Measurements from ENCODE around the gene SLN. TPM values are rescaled to one million over a fixed set of nuclear protein-coding genes. Genes with fewer than 3 reads are reported as not detected.
A peak's percentile ranks its signal among the peaks of the same experiment; 100 is the strongest.

Gene SLN
- total RNA-seq (2011; cell fraction: chromatin; rRNA removed; ENCODE audit: low replicate concordance): not detected in 2 replicates
- not detected in 2 replicates for total RNA-seq (2011; cell fraction: nucleolus; rRNA removed)
- total RNA-seq (2011; cell fraction: nucleoplasm; rRNA removed): not detected in 2 replicates
- total RNA-seq (2014; rRNA removed): not detected in 2 replicates
- not detected in 2 replicates for total RNA-seq (2014; rRNA removed; fragmentation: Illumina TruSeq; extraction: Trizol)
- not detected in 2 replicates for total RNA-seq (2015; rRNA removed; fragmentation: Illumina TruSeq; extraction: Trizol)
- total RNA-seq (2021): not detected in 2 replicates
- not detected in 2 replicates for polyA plus RNA-seq (2011; rRNA removed)
- not detected in 2 replicates for polyA plus RNA-seq (2011; cell fraction: cytosol; rRNA removed)
- not detected in 2 replicates for polyA plus RNA-seq (2011; cell fraction: nucleus; rRNA removed)
- not detected in 2 replicates for polyA plus RNA-seq (2012)
- not detected in 2 replicates for polyA plus RNA-seq (2014; fragmentation: Illumina TruSeq; extraction: Trizol)
- polyA plus RNA-seq (2014; fragmentation: Nextera tagmentation; extraction: Ambion mirVana): not detected
- not detected in 2 replicates for polyA plus RNA-seq (2014; rRNA removed)
- polyA minus RNA-seq (2011; rRNA and poly(A)+ RNA removed): not detected in 2 replicates
- not detected in 2 replicates for polyA minus RNA-seq (2011; cell fraction: cytosol; rRNA and poly(A)+ RNA removed)
- polyA minus RNA-seq (2011; cell fraction: nucleus; rRNA and poly(A)+ RNA removed): not detected in 2 replicates
- Bru-seq, nascent RNA: not detected
- percentile 7 among the genes with signal in this experiment for BruChase-seq, experiment 1, labeled RNA remaining after a 2-hour chase
- BruChase-seq, experiment 2, labeled RNA remaining after a 6-hour chase: percentile 20 among the genes with signal in this experiment
- long read RNA-seq, experiment 1: 0 reads
- long read RNA-seq, experiment 2: 0 reads
- long read RNA-seq, experiment 3: 0 reads

DNA sequence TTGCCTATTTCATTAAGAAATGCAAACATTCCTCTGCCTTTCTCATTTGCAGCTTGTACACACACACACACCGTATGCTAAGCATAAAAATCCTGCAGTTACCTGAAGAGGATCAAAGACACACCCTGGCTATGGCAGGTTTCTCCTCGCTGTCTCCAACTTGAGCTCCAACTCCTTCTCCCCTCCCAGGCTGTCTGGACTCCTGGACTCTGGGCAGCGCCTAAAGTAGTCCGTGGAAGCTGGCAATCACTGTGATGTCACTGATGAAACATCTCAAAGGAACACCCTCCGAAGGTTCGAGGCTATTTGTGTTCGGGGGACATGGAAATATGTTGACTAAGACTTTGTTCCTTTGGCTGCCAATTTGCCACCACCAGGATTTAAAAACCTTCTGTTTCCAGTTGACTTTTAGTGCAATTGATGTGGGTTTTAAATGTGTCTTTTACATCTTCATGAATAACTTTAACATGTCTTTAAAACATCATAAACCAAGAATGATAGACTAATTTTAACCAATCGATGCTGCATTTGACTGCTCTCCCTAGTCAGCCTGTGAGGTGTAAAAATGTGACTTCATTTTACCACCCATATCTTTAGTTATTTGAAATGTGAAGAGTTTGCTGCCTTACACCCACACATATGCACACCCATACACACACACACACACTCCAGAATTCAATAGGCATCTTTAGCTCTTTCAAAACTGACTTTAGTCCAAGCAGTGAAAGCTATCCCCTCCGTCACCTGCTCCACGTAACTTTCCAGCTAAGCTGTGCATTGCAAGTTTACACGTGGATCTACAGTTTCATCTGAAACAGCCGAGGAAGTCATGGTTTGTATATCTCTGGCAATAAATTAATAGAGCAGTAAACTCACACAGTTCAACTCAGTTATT lies at the start of gene SLN:
Gene SLN (minus strand): TSS at position 196 of the 895 bp plus-strand sequence.
- ChIA-PET POLR2A (no interaction called here), CTCF (ENCODE audit: low intra/inter-chr PET ratio) (no interaction called here)
- BruUV-seq (replicated peaks): no TSS peak
- no peaks in the 10 kb centered on the region for H3K9me1 ChIP-seq (ENCODE audit: control insufficient read depth, insufficient read depth, low read length)
- WGBS (ENCODE audit: insufficient coverage, low coverage, missing lambda C conversion rate): 2% methylated on average over 12 of the region's 12 CpGs
- H3K9ac ChIP-seq (ENCODE audit: insufficient read depth in 1 of 2, low read depth in 2 of 2, low read length in 2 of 2): no peak within 1 kb of the TSS
- H3K4me1 ChIP-seq (replicated peaks in 1 of 2; ENCODE audit: control insufficient read depth in 2 of 2, insufficient read depth in 2 of 2, low read length in 2 of 2): no peaks in the 10 kb centered on the region
- H3K36me3 ChIP-seq (ENCODE audit: control insufficient read depth, insufficient read depth, low read length): no peaks in the 10 kb centered on the region
- FAIRE-seq: no peak
- no peak for ATAC-seq
- in situ Hi-C loops (cut with MboI) (no loop called here), intact Hi-C loops (cut with micrococcal nuclease) (no loop called here)
- no peaks in the 10 kb centered on the region for H3K79me2 ChIP-seq (ENCODE audit: control insufficient read depth, insufficient read depth, low read length)
- peaks cover 8 to 15% of the 10 kb centered on the region in 2 experiments for H3K27me3 ChIP-seq (ENCODE audit: control insufficient read depth in 2 of 2, insufficient read depth in 2 of 2, low read length in 2 of 2)
- no peak for DNase-seq (ENCODE audit: extremely low read depth in 1 of 4, low spot score in 3 of 4)
- H4K20me1 ChIP-seq (replicated peaks; ENCODE audit: control insufficient read depth, insufficient read depth, low read length): no peaks in the 10 kb centered on the region
- no peak within 1 kb of the TSS for H3K27ac ChIP-seq (ENCODE audit: extremely low read depth, low read depth, low read length)
- H3K4me3 ChIP-seq: no peak within 1 kb of the TSS
- no peak within 1 kb of the TSS for H2AFZ ChIP-seq (ENCODE audit: low read depth, low read length)
- H3K4me2 ChIP-seq (ENCODE audit: insufficient read depth, low read length): no peak within 1 kb of the TSS
- H3K9me3 ChIP-seq (replicated peaks; ENCODE audit: control insufficient read depth, insufficient read depth, low read depth, low read length): no peaks in the 10 kb centered on the region
- TF ChIP-seq TRIM28 (IDR thresholded peaks at IDR 0.05) (no peak), POLR2AphosphoS2 (IDR thresholded peaks at IDR 0.05; ENCODE audit: low read length) (no peak), RAD51 (IDR thresholded peaks at IDR 0.05; ENCODE audit: borderline replicate concordance, low read depth) (no peak), U2AF2 (optimal IDR thresholded peaks at IDR 0.05; ENCODE audit: low read depth, low read length) (no peak), ETV1 (tag; conservative IDR thresholded peaks at IDR 0.05; ENCODE audit: low read depth) (no peak)
- TF ChIP-seq, protein P1, sequence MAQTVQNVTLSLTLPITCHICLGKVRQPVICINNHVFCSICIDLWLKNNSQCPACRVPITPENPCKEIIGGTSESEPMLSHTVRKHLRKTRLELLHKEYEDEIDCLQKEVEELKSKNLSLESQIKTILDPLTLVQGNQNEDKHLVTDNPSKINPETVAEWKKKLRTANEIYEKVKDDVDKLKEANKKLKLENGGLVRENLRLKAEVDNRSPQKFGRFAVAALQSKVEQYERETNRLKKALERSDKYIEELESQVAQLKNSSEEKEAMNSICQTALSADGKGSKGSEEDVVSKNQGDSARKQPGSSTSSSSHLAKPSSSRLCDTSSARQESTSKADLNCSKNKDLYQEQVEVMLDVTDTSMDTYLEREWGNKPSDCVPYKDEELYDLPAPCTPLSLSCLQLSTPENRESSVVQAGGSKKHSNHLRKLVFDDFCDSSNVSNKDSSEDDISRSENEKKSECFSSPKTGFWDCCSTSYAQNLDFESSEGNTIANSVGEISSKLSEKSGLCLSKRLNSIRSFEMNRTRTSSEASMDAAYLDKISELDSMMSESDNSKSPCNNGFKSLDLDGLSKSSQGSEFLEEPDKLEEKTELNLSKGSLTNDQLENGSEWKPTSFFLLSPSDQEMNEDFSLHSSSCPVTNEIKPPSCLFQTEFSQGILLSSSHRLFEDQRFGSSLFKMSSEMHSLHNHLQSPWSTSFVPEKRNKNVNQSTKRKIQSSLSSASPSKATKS (CRISPR knock-in tag; IDR thresholded peaks at IDR 0.05): no peak
- TF ChIP-seq, protein P2, sequence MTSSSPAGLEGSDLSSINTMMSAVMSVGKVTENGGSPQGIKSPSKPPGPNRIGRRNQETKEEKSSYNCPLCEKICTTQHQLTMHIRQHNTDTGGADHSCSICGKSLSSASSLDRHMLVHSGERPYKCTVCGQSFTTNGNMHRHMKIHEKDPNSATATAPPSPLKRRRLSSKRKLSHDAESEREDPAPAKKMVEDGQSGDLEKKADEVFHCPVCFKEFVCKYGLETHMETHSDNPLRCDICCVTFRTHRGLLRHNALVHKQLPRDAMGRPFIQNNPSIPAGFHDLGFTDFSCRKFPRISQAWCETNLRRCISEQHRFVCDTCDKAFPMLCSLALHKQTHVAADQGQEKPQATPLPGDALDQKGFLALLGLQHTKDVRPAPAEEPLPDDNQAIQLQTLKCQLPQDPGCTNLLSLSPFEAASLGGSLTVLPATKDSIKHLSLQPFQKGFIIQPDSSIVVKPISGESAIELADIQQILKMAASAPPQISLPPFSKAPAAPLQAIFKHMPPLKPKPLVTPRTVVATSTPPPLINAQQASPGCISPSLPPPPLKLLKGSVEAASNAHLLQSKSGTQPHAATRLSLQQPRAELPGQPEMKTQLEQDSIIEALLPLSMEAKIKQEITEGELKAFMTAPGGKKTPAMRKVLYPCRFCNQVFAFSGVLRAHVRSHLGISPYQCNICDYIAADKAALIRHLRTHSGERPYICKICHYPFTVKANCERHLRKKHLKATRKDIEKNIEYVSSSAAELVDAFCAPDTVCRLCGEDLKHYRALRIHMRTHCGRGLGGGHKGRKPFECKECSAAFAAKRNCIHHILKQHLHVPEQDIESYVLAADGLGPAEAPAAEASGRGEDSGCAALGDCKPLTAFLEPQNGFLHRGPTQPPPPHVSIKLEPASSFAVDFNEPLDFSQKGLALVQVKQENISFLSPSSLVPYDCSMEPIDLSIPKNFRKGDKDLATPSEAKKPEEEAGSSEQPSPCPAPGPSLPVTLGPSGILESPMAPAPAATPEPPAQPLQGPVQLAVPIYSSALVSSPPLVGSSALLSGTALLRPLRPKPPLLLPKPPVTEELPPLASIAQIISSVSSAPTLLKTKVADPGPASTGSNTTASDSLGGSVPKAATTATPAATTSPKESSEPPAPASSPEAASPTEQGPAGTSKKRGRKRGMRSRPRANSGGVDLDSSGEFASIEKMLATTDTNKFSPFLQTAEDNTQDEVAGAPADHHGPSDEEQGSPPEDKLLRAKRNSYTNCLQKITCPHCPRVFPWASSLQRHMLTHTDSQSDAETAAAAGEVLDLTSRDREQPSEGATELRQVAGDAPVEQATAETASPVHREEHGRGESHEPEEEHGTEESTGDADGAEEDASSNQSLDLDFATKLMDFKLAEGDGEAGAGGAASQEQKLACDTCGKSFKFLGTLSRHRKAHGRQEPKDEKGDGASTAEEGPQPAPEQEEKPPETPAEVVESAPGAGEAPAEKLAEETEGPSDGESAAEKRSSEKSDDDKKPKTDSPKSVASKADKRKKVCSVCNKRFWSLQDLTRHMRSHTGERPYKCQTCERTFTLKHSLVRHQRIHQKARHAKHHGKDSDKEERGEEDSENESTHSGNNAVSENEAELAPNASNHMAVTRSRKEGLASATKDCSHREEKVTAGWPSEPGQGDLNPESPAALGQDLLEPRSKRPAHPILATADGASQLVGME (CRISPR knock-in tag; IDR thresholded peaks at IDR 0.05): no peak
